GM12878 (cell line): ENCODE results near the gene AP1G2. TPM values are rescaled to one million over a fixed set of nuclear protein-coding genes. Genes with fewer than 3 reads are reported as not detected.

ENCODE experiments used
- ATAC-seq: fragments of 200-7000 bp; cut with Tn5 transposase; 3 replicates; pipeline ENCODE4 v1.9.1; 2020; ENCODE audit warnings: mild to moderate bottlenecking, moderate library complexity
- BruUV-seq: library from RNA; stranded (reverse); fragments of 400-500 nt; replicated peaks from 2 replicates; lab custom pipeline; 2021; lab: Mats Ljungman, UMichigan
- CTCF ChIA-PET: fragments of 300-600 bp; sonication (Branson Sonifier 250); formaldehyde crosslinking; extraction: SDS; loops from one replicate; lab custom pipeline; 2021; ENCODE audit warnings: inconsistent platforms; lab: Yijun Ruan, JAX
- POLR2A ChIA-PET: fragments of 350-600 bp; formaldehyde crosslinking; extraction: SDS; loops from one replicate; lab custom pipeline; 2021; ENCODE audit warnings: inconsistent platforms; lab: Charles Lee
- RAD21 ChIA-PET: fragments of 300-600 bp; sonication (Branson Sonifier 250); formaldehyde crosslinking; loops from one replicate; lab custom pipeline; 2023; ENCODE audit warnings: antibody characterized with exemption; ENCODE audit not compliant: unreplicated experiment; lab: Charles Lee
- SMC1A ChIA-PET: fragments of 300-600 bp; sonication (Branson Sonifier 250); formaldehyde crosslinking; loops from one replicate; lab custom pipeline; 2023; ENCODE audit not compliant: unreplicated experiment, uncharacterized antibody; lab: Charles Lee
- DNase-seq: peaks from one replicate; pipeline ENCODE4 v3.0.0-alpha.2; 2011; ENCODE audit warnings: low read depth, low spot score
- FAIRE-seq: peaks from 3 replicates; lab custom pipeline; 2011; peaks lifted over from hg19 to GRCh38; lab: Jason Lieb, UNC
- H2AFZ ChIP-seq: 2 replicates; pipeline ENCODE4 v1.6.0; 2011; ENCODE audit warnings: low read depth, low read length, control low read depth; ENCODE audit not compliant: control insufficient read depth
- H3K27ac ChIP-seq: 2 replicates; pipeline ENCODE4 v1.5.1; 2011; ENCODE audit warnings: control low read depth; ENCODE audit not compliant: control insufficient read depth, insufficient read depth
- H3K27me3 ChIP-seq, 2 experiments: replicated peaks in 1 of 2; 2 replicates each; pipeline versions ENCODE4 v1.6.0 to v1.6.1; 2011; ENCODE audit warnings: low read length in 1 of 2; ENCODE audit not compliant: control insufficient read depth in 2 of 2, insufficient read depth in 2 of 2
- H3K36me3 ChIP-seq, 2 experiments: 2 replicates each; pipeline ENCODE4 v1.5.1; 2011; ENCODE audit warnings: low read length in 1 of 2; ENCODE audit not compliant: control insufficient read depth in 2 of 2, insufficient read depth in 2 of 2
- H3K4me1 ChIP-seq: 2 replicates; pipeline ENCODE4 v1.6.1; 2011; ENCODE audit warnings: mild to moderate bottlenecking, low read length, moderate library complexity, mixed read lengths; ENCODE audit not compliant: control insufficient read depth, insufficient read depth
- H3K4me2 ChIP-seq: 2 replicates; pipeline ENCODE4 v1.6.0; 2011; ENCODE audit warnings: control low read depth; ENCODE audit not compliant: control insufficient read depth, insufficient read depth
- H3K4me3 ChIP-seq: fragments of 200-600 bp; sonication (generic); 2 replicates; pipeline ENCODE4 v1.5.1; 2016
- H3K79me2 ChIP-seq: 2 replicates; pipeline ENCODE4 v1.6.0; 2011; ENCODE audit warnings: low read length; ENCODE audit not compliant: control insufficient read depth, insufficient read depth
- H3K9ac ChIP-seq: 2 replicates; pipeline ENCODE4 v1.8.0; 2011; ENCODE audit warnings: low read length, control low read depth, mixed read lengths; ENCODE audit not compliant: control insufficient read depth, insufficient read depth
- H3K9me3 ChIP-seq: replicated peaks from 3 replicates; pipeline ENCODE4 v1.5.1; 2011; ENCODE audit warnings: mild to moderate bottlenecking, low read length; ENCODE audit not compliant: control insufficient read depth, insufficient read depth
- H4K20me1 ChIP-seq: 2 replicates; pipeline ENCODE4 v1.6.0; 2011; ENCODE audit not compliant: control insufficient read depth, insufficient read depth
- ASH2L ChIP-seq: fragments of 300-600, 200-600 bp; sonication (generic); IDR thresholded peaks from 2 replicates; pipeline ENCODE4 v1.6.1; 2017; ENCODE audit warnings: low read depth, mild to moderate bottlenecking, borderline replicate concordance
- ATF7 ChIP-seq: fragments of 450-650 bp; IDR thresholded peaks from 2 replicates; pipeline ENCODE4 v1.6.1; 2016; ENCODE audit warnings: low read depth, mild to moderate bottlenecking
- BACH1 ChIP-seq: fragments of 450-650 bp; IDR thresholded peaks from 2 replicates; pipeline ENCODE4 v1.6.1; 2017; ENCODE audit warnings: mild to moderate bottlenecking, borderline replicate concordance
- BMI1 ChIP-seq: fragments of 450-650 bp; IDR thresholded peaks from 2 replicates; pipeline ENCODE4 v1.6.1; 2016; ENCODE audit warnings: mild to moderate bottlenecking, moderate library complexity, borderline replicate concordance
- CBX3 ChIP-seq: fragments of 200-600 bp; sonication (generic); IDR thresholded peaks from 2 replicates; pipeline ENCODE4 v1.6.1; 2016; ENCODE audit warnings: low read depth, borderline replicate concordance
- CHD4 ChIP-seq: fragments of 200-600 bp; sonication (generic); IDR thresholded peaks from 2 replicates; pipeline ENCODE4 v1.6.1; 2016; ENCODE audit warnings: mild to moderate bottlenecking
- EZH2 ChIP-seq: IDR thresholded peaks from 2 replicates; pipeline ENCODE4 v1.6.1; 2012; ENCODE audit warnings: low read depth, mild to moderate bottlenecking, control low read depth, inconsistent platforms, low read length, borderline replicate concordance; ENCODE audit not compliant: control insufficient read depth
- GATAD2B ChIP-seq: fragments of 450-650 bp; conservative IDR thresholded peaks from 2 replicates; pipeline ENCODE4 v1.6.1; 2017; ENCODE audit warnings: low read depth, mild to moderate bottlenecking, moderate library complexity
- JUNB ChIP-seq: IDR thresholded peaks from 2 replicates; pipeline ENCODE4 v1.6.1; 2016; ENCODE audit warnings: antibody characterized with exemption, mild to moderate bottlenecking
- NFIC ChIP-seq: IDR thresholded peaks from 2 replicates; pipeline ENCODE4 v1.6.1; 2012; ENCODE audit warnings: low read depth, mild to moderate bottlenecking, inconsistent platforms, low read length, moderate library complexity
- POLR2AphosphoS5 ChIP-seq: IDR thresholded peaks from 2 replicates; pipeline ENCODE4 v1.6.1; 2011; ENCODE audit warnings: mild to moderate bottlenecking, low read length, inconsistent platforms
- RAD51 ChIP-seq: fragments of 450-650 bp; IDR thresholded peaks from 2 replicates; pipeline ENCODE4 v1.6.1; 2016; ENCODE audit warnings: moderate library complexity, mild to moderate bottlenecking, inconsistent platforms
- RUNX3 ChIP-seq: IDR thresholded peaks from 2 replicates; pipeline ENCODE4 v1.6.1; 2012; ENCODE audit warnings: low read length, inconsistent platforms
- SREBF2 ChIP-seq: IDR thresholded peaks from 2 replicates; pipeline ENCODE4 v1.6.1; 2012; ENCODE audit warnings: mild to moderate bottlenecking, low read length
- STAT3 ChIP-seq: IDR thresholded peaks from 2 replicates; pipeline ENCODE4 v1.6.1; 2011; ENCODE audit warnings: low read depth, low read length, improper control_type of control experiment
- TCF12 ChIP-seq: IDR thresholded peaks from 2 replicates; pipeline ENCODE4 v1.6.1; 2011; ENCODE audit warnings: low read depth, mild to moderate bottlenecking, low read length
- YBX1 ChIP-seq: fragments of 450-650 bp; IDR thresholded peaks from 2 replicates; pipeline ENCODE4 v1.6.1; 2016; ENCODE audit warnings: antibody characterized with exemption
- ZBED1 ChIP-seq: IDR thresholded peaks from 2 replicates; pipeline ENCODE4 v1.6.1; 2016; ENCODE audit warnings: borderline replicate concordance
- ZNF207 ChIP-seq: fragments of 450-650 bp; IDR thresholded peaks from 2 replicates; pipeline ENCODE4 v1.6.1; 2014; ENCODE audit warnings: antibody characterized with exemption, mild to moderate bottlenecking, borderline replicate concordance
- ZNF217 ChIP-seq: fragments of 450-650 bp; IDR thresholded peaks from 2 replicates; pipeline ENCODE4 v1.6.1; 2017; ENCODE audit warnings: antibody characterized with exemption, mild to moderate bottlenecking
- ZSCAN29 ChIP-seq: fragments of 450-650 bp; IDR thresholded peaks from 2 replicates; pipeline ENCODE4 v1.6.1; 2017; ENCODE audit warnings: mild to moderate bottlenecking, moderate library complexity
- WGBS: methylation state at CpG from one replicate; pipeline ENCODE4 v1.1.6; 2016; ENCODE audit warnings: low lambda C conversion rate; ENCODE audit not compliant: insufficient replicate concordance, insufficient coverage; ENCODE audit errors: missing lambda C conversion rate; 5-methylcytosine and 5-hydroxymethylcytosine counted together
- in situ Hi-C: fragments of 300-500 bp; cut with MboI; formaldehyde crosslinking; loops from 9 replicates; pipeline ENCODE4 v1.14.3; 2018; ENCODE audit warnings: mixed read lengths
- intact Hi-C: fragments of 100-400 bp; cut with micrococcal nuclease; formaldehyde crosslinking; loops from one replicate; pipeline ENCODE4 v1.14.2; 2022; ENCODE audit not compliant: unreplicated experiment
- polyA plus RNA-seq, 11 experiments: library from polyadenylated mRNA; depleted of rRNA in 4 of 11; unstranded in 6 of 11; stranded (reverse) in 5 of 11; fragments of >200 nt; fragmentation: Nextera tagmentation in 4 of 11; fragmentation: Illumina TruSeq in 1 of 11; extraction: Ambion mirVana in 4 of 11; extraction: Trizol in 1 of 11; gene quantifications; 1 replicate in 1 of 11; 2 replicates in 10 of 11; pipeline versions ENCODE4 v1.2.1 to v1.2.3, GENCODE V29; 2011 to 2016; ENCODE audit warnings: inconsistent platforms in 2 of 11, missing spikeins in 2 of 11, low read depth in 1 of 11
- total RNA-seq, 4 experiments: library from RNA; depleted of rRNA in 3 of 4; stranded (reverse); fragments of >200 nt in 3 of 4; fragmentation: Illumina TruSeq in 1 of 4; extraction: Trizol in 1 of 4; gene quantifications; 2 replicates each; pipeline versions ENCODE4 v1.2.1 to v1.2.3, GENCODE V29; 2013 to 2021
- TF ChIP-seq, protein P1 (sequence below): fragments of 450-650 bp; IDR thresholded peaks from 2 replicates; pipeline ENCODE4 v1.6.1; 2017; ENCODE audit warnings: antibody characterized with exemption, mild to moderate bottlenecking, moderate library complexity

AP1G2 gene
- total and polyA plus RNA-seq, 10 of the 15 experiments (the other 5 are each of a cell fraction or from before 2014, with no cell fraction given): 41.5 to 146 (median 103) TPM

DNA sequence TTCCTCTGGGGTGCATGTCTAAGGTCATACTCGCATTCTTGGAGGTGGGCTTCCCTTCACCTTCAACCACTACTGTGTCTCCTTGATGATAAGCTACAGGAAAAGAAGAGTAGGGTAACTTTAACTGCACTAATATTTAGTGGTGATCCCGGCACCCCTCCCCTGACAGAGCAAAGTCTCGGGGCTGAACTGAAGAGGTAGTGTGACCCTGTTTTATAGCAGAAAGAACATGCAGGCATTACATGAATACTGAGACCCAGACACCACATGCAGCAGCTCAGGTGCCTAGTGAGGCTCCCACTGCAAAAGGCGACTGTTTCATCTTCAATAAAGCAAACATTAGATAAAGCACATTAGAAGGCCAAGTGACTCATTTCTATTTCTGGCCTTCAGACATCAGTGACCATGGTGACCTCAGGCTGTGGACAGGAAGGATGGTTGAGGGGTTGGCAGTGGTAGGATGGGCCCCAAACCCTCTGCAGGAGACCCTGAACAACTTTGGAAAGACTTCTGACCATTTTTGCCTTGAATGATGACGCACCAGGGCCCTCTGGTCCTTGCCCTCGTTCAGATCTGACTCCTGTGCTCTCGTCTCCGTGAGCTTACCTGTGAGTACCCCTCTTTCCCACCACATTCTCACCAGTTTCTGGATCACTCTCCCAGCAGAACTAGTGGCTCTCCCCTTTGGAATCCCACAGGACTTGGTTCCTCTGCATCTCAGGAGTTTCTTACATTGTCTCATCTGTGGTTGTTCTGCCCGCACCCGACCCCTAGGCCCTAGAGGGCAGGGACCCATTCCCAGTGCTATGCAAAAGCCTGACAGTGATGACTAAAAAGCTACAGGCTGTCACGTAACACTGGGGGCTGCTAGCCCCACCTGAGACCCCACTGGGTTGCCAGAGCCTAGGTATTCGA lies 34.8 kb upstream of the AP1G2 start:
- no peaks in the 10 kb centered on the region for H3K27me3 ChIP-seq
- H3K4me1 ChIP-seq: peaks cover 55% of the 10 kb centered on the region
- ChIA-PET POLR2A (no interaction called here), CTCF (interaction anchor here (1.4 to 3.3 kb wide), 3 partner anchors 13 to 63 kb away, joined by 4 to 18 read pairs (median 5); no protein-coding TSS in a partner anchor), SMC1A (interaction anchor here (0.6 to 1.9 kb wide), 4 partner anchors 14 to 308 kb away, joined by 3 to 7 read pairs (median 4); no protein-coding TSS in a partner anchor), RAD21 (no interaction called here)
- no peak overlapping the region for H3K4me3 ChIP-seq
- 0 out of 2 replicates have a peak overlapping the region, but pooled peaks have one; percentile 34 for H3K4me2 ChIP-seq
- in situ Hi-C loops: no loop called here
- intact Hi-C loops: no loop called here
- peak overlapping the region; percentile 9; the same call in 1 of the 2 replicates for H2AFZ ChIP-seq
- 79% methylated on average over 12 of the region's 12 CpGs for WGBS
- ATAC-seq (peak; percentile 30), FAIRE-seq (no peak), DNase-seq (no peak)
- BruUV-seq: no TSS peak
- H3K9ac ChIP-seq: no peak overlapping the region
- H3K36me3 ChIP-seq: no peaks in the 10 kb centered on the region
- no peaks in the 10 kb centered on the region for H3K79me2 ChIP-seq
- no peaks in the 10 kb centered on the region for H4K20me1 ChIP-seq
- no peaks in the 10 kb centered on the region; the same call in 2 of the 3 replicates for H3K9me3 ChIP-seq
- no peak overlapping the region for H3K27ac ChIP-seq
- TF ChIP-seq CHD4 (no peak), SREBF2 (no peak), ZNF207 (no peak), BMI1 (no peak), GATAD2B (no peak), TCF12 (no peak), ZBED1 (no peak; the same call in 1 of the 2 replicates), JUNB (peak; percentile 39; the same call in 1 of the 2 replicates), RAD51 (no peak), ZNF217 (no peak), POLR2AphosphoS5 (no peak), NFIC (no peak; the same call in 1 of the 2 replicates), ASH2L (no peak), CBX3 (no peak), ATF7 (no peak), STAT3 (no peak), RUNX3 (peak; percentile 73), YBX1 (no peak), EZH2 (no peak), ZSCAN29 (no peak), BACH1 (no peak)
- TF ChIP-seq, protein P1, sequence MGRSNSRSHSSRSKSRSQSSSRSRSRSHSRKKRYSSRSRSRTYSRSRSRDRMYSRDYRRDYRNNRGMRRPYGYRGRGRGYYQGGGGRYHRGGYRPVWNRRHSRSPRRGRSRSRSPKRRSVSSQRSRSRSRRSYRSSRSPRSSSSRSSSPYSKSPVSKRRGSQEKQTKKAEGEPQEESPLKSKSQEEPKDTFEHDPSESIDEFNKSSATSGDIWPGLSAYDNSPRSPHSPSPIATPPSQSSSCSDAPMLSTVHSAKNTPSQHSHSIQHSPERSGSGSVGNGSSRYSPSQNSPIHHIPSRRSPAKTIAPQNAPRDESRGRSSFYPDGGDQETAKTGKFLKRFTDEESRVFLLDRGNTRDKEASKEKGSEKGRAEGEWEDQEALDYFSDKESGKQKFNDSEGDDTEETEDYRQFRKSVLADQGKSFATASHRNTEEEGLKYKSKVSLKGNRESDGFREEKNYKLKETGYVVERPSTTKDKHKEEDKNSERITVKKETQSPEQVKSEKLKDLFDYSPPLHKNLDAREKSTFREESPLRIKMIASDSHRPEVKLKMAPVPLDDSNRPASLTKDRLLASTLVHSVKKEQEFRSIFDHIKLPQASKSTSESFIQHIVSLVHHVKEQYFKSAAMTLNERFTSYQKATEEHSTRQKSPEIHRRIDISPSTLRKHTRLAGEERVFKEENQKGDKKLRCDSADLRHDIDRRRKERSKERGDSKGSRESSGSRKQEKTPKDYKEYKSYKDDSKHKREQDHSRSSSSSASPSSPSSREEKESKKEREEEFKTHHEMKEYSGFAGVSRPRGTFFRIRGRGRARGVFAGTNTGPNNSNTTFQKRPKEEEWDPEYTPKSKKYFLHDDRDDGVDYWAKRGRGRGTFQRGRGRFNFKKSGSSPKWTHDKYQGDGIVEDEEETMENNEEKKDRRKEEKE: no peak
